Endothelial cell of umbilical vein (primary cell): ENCODE results near the gene DYRK4. TPM values are rescaled to one million over a fixed set of nuclear protein-coding genes. Genes with fewer than 3 reads are reported as not detected.

Experiments used
- BruUV-seq: library from RNA; stranded (reverse); fragments of 400-500 nt; replicated peaks from 2 replicates; lab custom pipeline; 2021; lab: Mats Ljungman, UMichigan
- CTCF ChIA-PET: fragments of 300-600, 350-600 bp; sonication (Branson Sonifier 250); formaldehyde crosslinking; loops from one replicate; lab custom pipeline; 2021; ENCODE audit warnings: antibody characterized with exemption, inconsistent platforms; lab: Charles Lee
- POLR2A ChIA-PET: fragments of 300-600, 350-600 bp; sonication (Branson Sonifier 250); formaldehyde crosslinking; loops from one replicate; lab custom pipeline; 2021; ENCODE audit warnings: antibody characterized with exemption, inconsistent platforms; lab: Charles Lee
- DNase-seq: peaks from one replicate; pipeline ENCODE4 v3.0.0-alpha.2; 2011; ENCODE audit warnings: low read depth, low spot score
- FAIRE-seq: peaks from 2 replicates; lab custom pipeline; 2011; peaks lifted over from hg19 to GRCh38; lab: Jason Lieb, UNC
- H2AFZ ChIP-seq: 2 replicates; pipeline ENCODE4 v1.6.0; 2012; ENCODE audit warnings: low read depth, low read length, control low read depth, inconsistent platforms
- H3K27ac ChIP-seq: 2 replicates; pipeline ENCODE4 v1.5.1; 2011; ENCODE audit warnings: low read depth, mild to moderate bottlenecking, control low read depth, low read length, moderate library complexity; ENCODE audit not compliant: insufficient read depth
- H3K27me3 ChIP-seq, 2 experiments: 2 replicates each; pipeline versions ENCODE4 v1.6.0 to v1.6.1; 2011; ENCODE audit warnings: low read length in 2 of 2, mixed read lengths in 1 of 2; ENCODE audit not compliant: control insufficient read depth in 2 of 2, insufficient read depth in 2 of 2
- H3K36me3 ChIP-seq, 2 experiments: 2 replicates in 1 of 2; 3 replicates in 1 of 2; pipeline ENCODE4 v1.5.1; 2011; ENCODE audit warnings: low read length in 2 of 2, mild to moderate bottlenecking in 1 of 2, moderate library complexity in 1 of 2; ENCODE audit not compliant: control insufficient read depth in 2 of 2, insufficient read depth in 2 of 2; ENCODE audit errors: extremely low read depth in 1 of 2
- H3K4me1 ChIP-seq: 3 replicates; pipeline ENCODE4 v1.5.1; 2011; ENCODE audit warnings: mild to moderate bottlenecking, low read length; ENCODE audit not compliant: control insufficient read depth, insufficient read depth; ENCODE audit errors: extremely low read depth
- H3K4me2 ChIP-seq: 2 replicates; pipeline ENCODE4 v1.6.1; 2011; ENCODE audit warnings: low read length, control low read depth, mixed read lengths; ENCODE audit not compliant: insufficient read depth
- H3K4me3 ChIP-seq, 3 experiments: fragments of 200-600 bp in 1 of 3; sonication (generic), shearing (Covaris generic) in 1 of 3; replicated peaks in 1 of 3; 2 replicates each; pipeline ENCODE4 v1.5.1; 2011 to 2016; ENCODE audit warnings: control low read depth in 3 of 3, low read length in 3 of 3, mild to moderate bottlenecking in 2 of 3, inconsistent platforms in 1 of 3, low read depth in 1 of 3, moderate library complexity in 1 of 3; ENCODE audit not compliant: insufficient read depth in 1 of 3
- H3K79me2 ChIP-seq: 2 replicates; pipeline ENCODE4 v1.6.0; 2012; ENCODE audit warnings: low read length, inconsistent platforms; ENCODE audit not compliant: control insufficient read depth, insufficient read depth
- H3K9ac ChIP-seq: replicated peaks from 2 replicates; pipeline ENCODE3; 2011; ENCODE audit warnings: low read length, control low read depth; ENCODE audit not compliant: insufficient read depth; ENCODE audit errors: extremely low read depth
- H3K9me1 ChIP-seq: replicated peaks from 3 replicates; pipeline ENCODE4 v1.6.0; 2011; ENCODE audit warnings: mild to moderate bottlenecking, low read length; ENCODE audit not compliant: control insufficient read depth, insufficient read depth; ENCODE audit errors: extremely low read depth
- H3K9me3 ChIP-seq: replicated peaks from 2 replicates; pipeline ENCODE4 v1.5.1; 2012; ENCODE audit warnings: low read length, inconsistent platforms; ENCODE audit not compliant: control insufficient read depth, insufficient read depth
- H4K20me1 ChIP-seq: replicated peaks from 2 replicates; pipeline ENCODE3; 2011; ENCODE audit warnings: mild to moderate bottlenecking, low read length; ENCODE audit not compliant: control insufficient read depth, insufficient read depth; ENCODE audit errors: extremely low read depth
- EZH2 ChIP-seq: IDR thresholded peaks from 2 replicates; pipeline ENCODE4 v1.6.1; 2012; ENCODE audit warnings: borderline replicate concordance, low read depth, mild to moderate bottlenecking, moderate library complexity, low read length, inconsistent platforms; ENCODE audit not compliant: severe bottlenecking
- FOS ChIP-seq: IDR thresholded peaks from 2 replicates; pipeline ENCODE4 v1.6.1; 2011; ENCODE audit warnings: mild to moderate bottlenecking, low read length, moderate library complexity, borderline replicate concordance; ENCODE audit not compliant: insufficient read depth
- GATA2 ChIP-seq: IDR thresholded peaks from 2 replicates; pipeline ENCODE4 v1.7.0; 2011; ENCODE audit warnings: low read depth, mild to moderate bottlenecking, moderate library complexity, mixed read lengths, low read length; ENCODE audit not compliant: insufficient read length, insufficient read depth
- JUN ChIP-seq: IDR thresholded peaks from 2 replicates; pipeline ENCODE4 v1.6.1; 2011; ENCODE audit warnings: borderline replicate concordance, low read depth; ENCODE audit not compliant: insufficient read length, insufficient read depth
- MYC ChIP-seq: IDR thresholded peaks from one replicate; pipeline ENCODE4 v1.6.1; 2011; ENCODE audit warnings: mild to moderate bottlenecking, low read depth, low read length
- POLR2A ChIP-seq: IDR thresholded peaks from 2 replicates; pipeline ENCODE4 v1.6.1; 2012; ENCODE audit warnings: low read depth, mild to moderate bottlenecking, control low read depth, low read length
- POLR2AphosphoS5 ChIP-seq: IDR thresholded peaks from 2 replicates; pipeline ENCODE4 v1.6.1; 2012; ENCODE audit warnings: low read depth, mild to moderate bottlenecking, control low read depth, low read length, moderate library complexity; ENCODE audit not compliant: insufficient read depth
- dilution Hi-C: fragments of 300-500 bp; cut with MboI; formaldehyde crosslinking; loops from one replicate; pipeline ENCODE4 v1.15.0; 2019; ENCODE audit warnings: low sequenced_read_pairs; ENCODE audit not compliant: extremely low pct_ligation_motif_present
- intact Hi-C: fragments of 100-400 bp; cut with micrococcal nuclease; formaldehyde crosslinking; loops from one replicate; pipeline ENCODE4 v1.10.0; 2022
- polyA plus RNA-seq, 4 experiments: library from polyadenylated mRNA; depleted of rRNA in 3 of 4; stranded (reverse) in 3 of 4; unstranded in 1 of 4; fragments of >200 nt; gene quantifications; 2 replicates each; pipeline versions ENCODE4 v1.2.1 to v1.2.3, GENCODE V29; 2011 to 2012; ENCODE audit warnings: missing spikeins in 1 of 4
- total RNA-seq: library from RNA; stranded (reverse); gene quantifications from 2 replicates; pipeline ENCODE4 v1.2.3, GENCODE V29; 2021
- TF ChIP-seq, protein P1 (sequence below), 2 donors: IDR thresholded peaks; 1 replicate in 1 of 2; 2 replicates in 1 of 2; pipeline ENCODE4 v1.5.1; 2011; ENCODE audit warnings: low read length in 2 of 2, mild to moderate bottlenecking in 2 of 2, moderate library complexity in 2 of 2, control low read depth in 1 of 2, inconsistent platforms in 1 of 2, low read depth in 1 of 2; ENCODE audit not compliant: insufficient read depth in 1 of 2; ENCODE audit errors: extremely low read depth in 1 of 2
- TF ChIP-seq, protein P2 (sequence below): IDR thresholded peaks from 2 replicates; pipeline ENCODE4 v1.6.1; 2011; ENCODE audit not compliant: insufficient read depth, insufficient read length

Gene DYRK4
- total and polyA plus RNA-seq, 2 donors (not counting 3 experiments of a cell fraction or from before 2014, with no cell fraction given) = 38.7 to 45.4 TPM

DNA sequence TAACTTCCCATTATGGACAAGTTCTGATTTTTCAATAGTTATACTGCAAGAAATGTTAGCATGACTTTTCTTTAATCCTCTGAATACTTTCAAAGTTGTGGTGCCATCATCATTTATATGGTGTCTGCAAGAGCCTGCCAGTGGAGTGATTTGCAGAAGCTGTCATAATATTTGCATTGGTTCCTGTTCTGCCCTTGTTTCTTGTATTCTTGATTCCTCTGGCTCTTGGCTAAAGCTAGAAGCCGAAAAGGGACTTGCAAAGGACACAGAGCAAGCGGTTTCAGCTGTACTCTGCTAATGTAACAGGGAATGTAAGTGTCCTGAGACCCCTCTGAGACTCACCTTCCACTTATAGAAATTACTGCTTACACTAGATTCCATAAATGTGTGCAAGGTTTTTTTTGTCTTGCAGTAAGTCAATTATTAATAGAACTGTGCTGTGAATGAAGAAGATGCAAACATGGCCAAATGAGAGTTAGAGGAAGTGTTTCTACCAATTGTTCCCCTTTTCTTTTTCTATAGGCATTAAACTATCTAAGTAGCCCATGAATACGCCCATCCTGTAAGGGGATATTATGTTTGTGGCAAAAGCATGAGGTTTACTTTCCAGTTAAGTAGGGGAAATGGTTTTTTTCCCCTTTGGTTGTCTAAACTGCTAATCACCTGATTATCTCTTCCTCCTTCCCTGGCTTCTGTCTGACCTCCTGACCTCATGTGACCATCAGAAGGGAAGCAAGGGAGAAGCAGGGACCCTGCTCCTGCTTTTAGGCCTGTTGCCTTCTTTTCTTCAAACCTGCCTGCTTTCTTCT lies 5.3 kb downstream of the DYRK4 start:
- CTCF ChIA-PET = no interaction called here
- no peaks in the 10 kb centered on the region for H3K36me3 ChIP-seq
- no peak overlapping the region for H3K27ac ChIP-seq
- no peak overlapping the region for H3K4me2 ChIP-seq
- BruUV-seq = no TSS peak
- H3K27me3 ChIP-seq = no peaks in the 10 kb centered on the region
- H2AFZ ChIP-seq = no peak overlapping the region
- no peaks in the 10 kb centered on the region for H4K20me1 ChIP-seq
- no peak overlapping the region for H3K4me3 ChIP-seq
- no peak for FAIRE-seq
- no peak for DNase-seq
- TF ChIP-seq MYC (no peak), JUN (no peak), FOS (no peak), POLR2A (no peak), POLR2AphosphoS5 (no peak), EZH2 (no peak), GATA2 (no peak)
- TF ChIP-seq, protein P1, sequence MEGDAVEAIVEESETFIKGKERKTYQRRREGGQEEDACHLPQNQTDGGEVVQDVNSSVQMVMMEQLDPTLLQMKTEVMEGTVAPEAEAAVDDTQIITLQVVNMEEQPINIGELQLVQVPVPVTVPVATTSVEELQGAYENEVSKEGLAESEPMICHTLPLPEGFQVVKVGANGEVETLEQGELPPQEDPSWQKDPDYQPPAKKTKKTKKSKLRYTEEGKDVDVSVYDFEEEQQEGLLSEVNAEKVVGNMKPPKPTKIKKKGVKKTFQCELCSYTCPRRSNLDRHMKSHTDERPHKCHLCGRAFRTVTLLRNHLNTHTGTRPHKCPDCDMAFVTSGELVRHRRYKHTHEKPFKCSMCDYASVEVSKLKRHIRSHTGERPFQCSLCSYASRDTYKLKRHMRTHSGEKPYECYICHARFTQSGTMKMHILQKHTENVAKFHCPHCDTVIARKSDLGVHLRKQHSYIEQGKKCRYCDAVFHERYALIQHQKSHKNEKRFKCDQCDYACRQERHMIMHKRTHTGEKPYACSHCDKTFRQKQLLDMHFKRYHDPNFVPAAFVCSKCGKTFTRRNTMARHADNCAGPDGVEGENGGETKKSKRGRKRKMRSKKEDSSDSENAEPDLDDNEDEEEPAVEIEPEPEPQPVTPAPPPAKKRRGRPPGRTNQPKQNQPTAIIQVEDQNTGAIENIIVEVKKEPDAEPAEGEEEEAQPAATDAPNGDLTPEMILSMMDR (IDR thresholded peaks at IDR 0.05; ENCODE audit: extremely low read depth in 1 of 2, insufficient read depth in 1 of 2, low read depth in 1 of 2, low read length in 2 of 2) = no peak
- TF ChIP-seq, protein P2, sequence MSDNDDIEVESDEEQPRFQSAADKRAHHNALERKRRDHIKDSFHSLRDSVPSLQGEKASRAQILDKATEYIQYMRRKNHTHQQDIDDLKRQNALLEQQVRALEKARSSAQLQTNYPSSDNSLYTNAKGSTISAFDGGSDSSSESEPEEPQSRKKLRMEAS = no peak
- peaks cover 6% of the 10 kb centered on the region for H3K4me1 ChIP-seq
- H3K9ac ChIP-seq = no peak overlapping the region
- H3K79me2 ChIP-seq = no peaks in the 10 kb centered on the region
- H3K9me3 ChIP-seq = no peaks in the 10 kb centered on the region
- POLR2A ChIA-PET = no interaction called here
- intact Hi-C loops = no loop called here
- H3K9me1 ChIP-seq = no peaks in the 10 kb centered on the region
- dilution Hi-C loops = no loop called here
